ENCODE data around the gene SIM2.
"Not testable (repeated sequence)": the region's sequence is repeated elsewhere in the genome, so short reads cannot be mapped to it uniquely, and the experiment has no call there.

Gene SIM2

GRCh38 chr21:36665806-36666205 lies 33.1 kb upstream of the SIM2 start:
- no peaks in the 10 kb centered on the region for H3K9me2 ChIP-seq (replicated peaks; ENCODE audit: control insufficient read depth, low read length)
- TF ChIP-seq EZH2phosphoT487 (IDR thresholded peaks at IDR 0.05; ENCODE audit: borderline replicate concordance, low read length) (no peak), CTCF (IDR thresholded peaks at IDR 0.05; ENCODE audit: low read depth, low read length, poor library complexity, severe bottlenecking) (no peak)
- no peaks in the 10 kb centered on the region for H4K20me1 ChIP-seq (ENCODE audit: control insufficient read depth, insufficient read depth, low read depth, low read length)
- no peaks in the 10 kb centered on the region for H3K4me1 ChIP-seq (ENCODE audit: control insufficient read depth, low read length)
- no peak overlapping the region for H3K4me3 ChIP-seq (ENCODE audit: low read length)
- H3K79me2 ChIP-seq (ENCODE audit: control insufficient read depth, low read length), result no peaks in the 10 kb centered on the region
- no peak overlapping the region for H3K27ac ChIP-seq (ENCODE audit: low read depth, low read length)
- 0 out of 2 replicates have a peak, but pooled peaks cover 2% of the 10 kb centered on the region for H3K27me3 ChIP-seq (ENCODE audit: control insufficient read depth, low read length)
- H3K4me2 ChIP-seq (ENCODE audit: low read length), result no peak overlapping the region
- no peaks in the 10 kb centered on the region for H3K36me3 ChIP-seq (ENCODE audit: control insufficient read depth, low read length)
- no peaks in the 10 kb centered on the region for H3F3A ChIP-seq (ENCODE audit: control insufficient read depth, insufficient read depth)
- no peaks in the 10 kb centered on the region for H3K9me3 ChIP-seq (ENCODE audit: control insufficient read depth, insufficient read depth, low read length)

DNA sequence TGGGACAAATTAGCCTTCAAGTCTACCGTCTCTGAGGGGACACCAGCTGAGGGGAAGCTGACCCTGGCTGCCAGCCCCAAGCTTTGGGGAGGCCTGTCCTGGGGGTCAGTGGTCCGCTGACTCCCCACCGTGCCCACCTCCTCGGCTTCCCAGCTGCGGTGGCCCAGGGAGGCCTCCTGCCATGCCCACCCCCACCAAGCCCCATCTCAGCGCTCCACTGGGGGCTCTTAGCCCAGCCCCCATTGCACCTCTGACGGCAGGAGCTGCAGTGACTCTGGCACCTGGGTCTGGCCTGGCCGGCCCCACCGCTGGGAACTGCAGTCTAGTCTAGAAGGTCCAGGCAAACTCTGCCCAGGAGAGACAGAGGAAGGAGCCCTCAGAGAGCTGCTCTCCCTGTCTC lies 30.2 kb upstream of the SIM2 start:
- no peaks in the 10 kb centered on the region for H3K9me2 ChIP-seq (replicated peaks; ENCODE audit: control insufficient read depth, low read length)
- no peaks in the 10 kb centered on the region for H3K79me2 ChIP-seq (ENCODE audit: control insufficient read depth, low read length)
- H3F3A ChIP-seq (ENCODE audit: control insufficient read depth, insufficient read depth), result no peaks in the 10 kb centered on the region

DNA sequence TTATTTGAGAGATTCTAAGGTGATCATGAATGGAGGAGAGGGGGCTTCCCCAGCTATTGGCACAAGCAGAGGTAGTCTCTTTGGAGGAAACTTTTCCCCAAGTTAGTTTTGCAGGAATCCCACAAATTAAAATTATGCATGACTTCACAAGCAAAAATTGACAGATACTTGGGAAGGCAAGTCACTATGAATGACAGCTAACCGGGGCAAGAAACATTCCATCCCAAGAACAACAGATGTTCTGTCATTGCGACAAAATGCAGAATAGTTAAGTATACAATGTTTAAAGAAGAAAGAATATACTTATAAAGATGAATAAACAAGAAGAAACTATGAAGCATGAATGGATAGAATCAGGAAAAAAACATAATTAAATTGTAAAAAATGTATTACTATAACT lies 27.1 kb upstream of the SIM2 start:
- Histone ChIP-seq H3K4me2 (ENCODE audit: low read length) (no peak overlapping the region), H3K36me3 (ENCODE audit: control insufficient read depth, low read length) (no peaks in the 10 kb centered on the region), H3K9me2 (replicated peaks; ENCODE audit: control insufficient read depth, low read length) (no peaks in the 10 kb centered on the region), H3K79me2 (ENCODE audit: control insufficient read depth, low read length) (no peaks in the 10 kb centered on the region), H3K9me3 (ENCODE audit: control insufficient read depth, insufficient read depth, low read length) (no peaks in the 10 kb centered on the region), H3K27ac (ENCODE audit: low read depth, low read length) (no peak overlapping the region), H3K4me1 (ENCODE audit: control insufficient read depth, low read length) (no peaks in the 10 kb centered on the region), H4K20me1 (ENCODE audit: control insufficient read depth, insufficient read depth, low read depth, low read length) (no peaks in the 10 kb centered on the region), H3K4me3 (ENCODE audit: low read length) (no peak overlapping the region), H3K27me3 (ENCODE audit: control insufficient read depth, low read length) (no peaks in the 10 kb centered on the region), H3F3A (ENCODE audit: control insufficient read depth, insufficient read depth) (no peaks in the 10 kb centered on the region)
- TF ChIP-seq CTCF (IDR thresholded peaks at IDR 0.05; ENCODE audit: low read depth, low read length, poor library complexity, severe bottlenecking), result no peak
- TF ChIP-seq EZH2phosphoT487 (IDR thresholded peaks at IDR 0.05; ENCODE audit: borderline replicate concordance, low read length), result no peak

More for the DNA sequence above, 30.2 kb upstream of the SIM2 start:
- no peak overlapping the region for H3K27ac ChIP-seq (ENCODE audit: low read depth, low read length)
- no peaks in the 10 kb centered on the region for H3K4me1 ChIP-seq (ENCODE audit: control insufficient read depth, low read length)
- H3K27me3 ChIP-seq (ENCODE audit: control insufficient read depth, low read length), result no peaks in the 10 kb centered on the region
- H3K36me3 ChIP-seq (ENCODE audit: control insufficient read depth, low read length), result no peaks in the 10 kb centered on the region
- no peaks in the 10 kb centered on the region for H4K20me1 ChIP-seq (ENCODE audit: control insufficient read depth, insufficient read depth, low read depth, low read length)
- no peaks in the 10 kb centered on the region for H3K9me3 ChIP-seq (ENCODE audit: control insufficient read depth, insufficient read depth, low read length)
- TF ChIP-seq EZH2phosphoT487 (IDR thresholded peaks at IDR 0.05; ENCODE audit: borderline replicate concordance, low read length) (no peak), CTCF (IDR thresholded peaks at IDR 0.05; ENCODE audit: low read depth, low read length, poor library complexity, severe bottlenecking) (no peak)
- H3K4me3 ChIP-seq (ENCODE audit: low read length), result no peak overlapping the region
- H3K4me2 ChIP-seq (ENCODE audit: low read length), result no peak overlapping the region

DNA sequence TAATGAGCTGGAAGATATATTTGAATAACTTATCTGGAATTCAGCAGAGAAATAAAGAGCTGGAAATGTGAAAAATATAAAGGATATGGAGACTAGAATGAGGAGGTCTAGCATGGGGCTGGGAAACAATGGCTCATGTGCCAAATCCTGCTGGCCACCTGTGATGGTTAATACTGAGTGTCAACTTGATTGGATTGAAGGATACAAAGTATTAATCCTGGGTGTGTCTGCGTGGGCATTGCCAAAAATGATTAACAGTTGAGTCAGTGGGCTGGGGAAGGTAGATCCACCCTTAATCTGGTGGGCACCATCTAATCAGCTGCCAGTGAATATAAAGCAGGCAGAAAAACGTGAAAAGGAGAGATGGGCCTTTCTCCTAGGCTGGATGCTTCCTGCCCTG lies 26.6 kb upstream of the SIM2 start:
- not testable (repeated sequence) for H3K4me1 ChIP-seq (ENCODE audit: control insufficient read depth, low read length); H3K79me2 ChIP-seq (ENCODE audit: control insufficient read depth, low read length); H3K9me2 ChIP-seq (replicated peaks; ENCODE audit: control insufficient read depth, low read length); H3K36me3 ChIP-seq (ENCODE audit: control insufficient read depth, low read length); H3F3A ChIP-seq (ENCODE audit: control insufficient read depth, insufficient read depth); H3K4me2 ChIP-seq (ENCODE audit: low read length); H3K27me3 ChIP-seq (ENCODE audit: control insufficient read depth, low read length); H3K4me3 ChIP-seq (ENCODE audit: low read length); H3K9me3 ChIP-seq (ENCODE audit: control insufficient read depth, insufficient read depth, low read length); H4K20me1 ChIP-seq (ENCODE audit: control insufficient read depth, insufficient read depth, low read depth, low read length); H3K27ac ChIP-seq (ENCODE audit: low read depth, low read length)

Data from DOHH2 (cell line).